Measurements from ENCODE around the gene RSPH10B2. TPM values are rescaled to one million over a fixed set of nuclear protein-coding genes. Genes with fewer than 3 reads are reported as not detected.
"Not testable (repeated sequence)": the region's sequence is repeated elsewhere in the genome, so short reads cannot be mapped to it uniquely, and the experiment has no call there.

Gene RSPH10B2
- total RNA-seq, 1 donor from 2014 or later, result 0.59 TPM

DNA sequence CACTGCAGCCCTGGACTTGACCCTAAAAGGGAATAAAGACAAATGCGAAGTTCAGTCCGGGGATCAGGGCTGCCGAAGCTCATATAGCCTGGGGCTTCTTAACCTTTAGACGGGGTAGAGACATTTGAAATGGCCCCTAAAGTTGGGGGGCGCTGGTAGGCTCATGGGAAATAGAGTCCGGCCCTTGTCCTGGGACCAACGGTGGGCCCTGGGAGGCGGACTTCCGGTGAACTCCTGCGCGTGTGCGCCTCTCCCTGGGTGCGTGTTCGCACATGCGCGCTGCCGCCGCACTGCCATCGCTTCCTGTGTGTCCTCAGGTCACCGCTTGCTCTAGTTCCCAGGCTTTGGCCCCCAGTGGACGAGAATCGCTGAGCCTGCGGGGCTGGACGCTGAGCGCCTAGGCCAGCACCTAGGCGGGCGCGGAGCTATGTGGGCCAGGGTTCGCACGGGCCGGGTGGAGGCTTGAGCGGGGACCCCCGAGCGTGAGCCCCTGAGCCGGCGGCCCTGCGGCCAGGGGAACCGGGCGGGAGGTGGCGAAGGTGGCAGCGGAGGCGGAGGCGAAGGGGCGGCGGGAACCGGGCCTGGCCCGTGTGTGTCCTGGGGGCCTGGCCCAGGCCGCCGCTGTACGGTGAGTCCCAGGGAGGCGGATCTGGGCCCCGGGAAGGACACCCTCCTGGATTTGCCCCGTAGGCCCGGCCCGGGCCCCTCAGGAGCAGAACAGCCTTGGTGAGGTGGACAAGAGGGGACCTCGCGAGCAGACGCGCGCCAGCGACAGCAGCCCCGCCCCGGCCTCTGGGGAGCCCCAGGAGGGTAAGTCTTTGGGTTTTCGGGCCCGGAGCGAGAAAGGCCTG lies 24.2 kb upstream of the RSPH10B2 start:
- H3K4me1 Mint-ChIP-seq (ENCODE audit: low read depth, unreplicated experiment), result peaks cover 12% of the 10 kb centered on the region
- no peaks in the 10 kb centered on the region for H3K27me3 Mint-ChIP-seq (ENCODE audit: low read depth, unreplicated experiment)
- peaks cover 29% of the 10 kb centered on the region for H3K79me2 ChIP-seq (ENCODE audit: insufficient read depth, low read length)
- peak overlapping the region; percentile 97 for H3K4me2 ChIP-seq (ENCODE audit: low read length)
- peaks cover 5% of the 10 kb centered on the region for H3K4me1 ChIP-seq (ENCODE audit: insufficient read depth, low read length)
- peaks cover 3% of the 10 kb centered on the region for H3K9me3 Mint-ChIP-seq (ENCODE audit: unreplicated experiment)
- peak overlapping the region; percentile 95 for H3K27ac Mint-ChIP-seq (ENCODE audit: unreplicated experiment)
- H2AFZ ChIP-seq (ENCODE audit: low read depth, low read length), result peak overlapping the region; percentile 90
- peaks cover 16% of the 10 kb centered on the region for H3K36me3 Mint-ChIP-seq (ENCODE audit: low read depth, unreplicated experiment)
- peak; percentile 84 for DNase-seq (ENCODE audit: low read depth)
- peaks cover 5% of the 10 kb centered on the region for H3K36me3 ChIP-seq (ENCODE audit: insufficient read depth, low read length)
- H3K4me3 Mint-ChIP-seq (ENCODE audit: unreplicated experiment), result peak overlapping the region; percentile 96
- H3K9ac ChIP-seq (ENCODE audit: low read length), result peak overlapping the region; percentile 93
- H3K27me3 ChIP-seq (ENCODE audit: insufficient read depth, low read length), result no peaks in the 10 kb centered on the region
- no peak for TF ChIP-seq EZH2 (IDR thresholded peaks at IDR 0.05; ENCODE audit: insufficient read depth, low read length)
- TF ChIP-seq, protein P1, sequence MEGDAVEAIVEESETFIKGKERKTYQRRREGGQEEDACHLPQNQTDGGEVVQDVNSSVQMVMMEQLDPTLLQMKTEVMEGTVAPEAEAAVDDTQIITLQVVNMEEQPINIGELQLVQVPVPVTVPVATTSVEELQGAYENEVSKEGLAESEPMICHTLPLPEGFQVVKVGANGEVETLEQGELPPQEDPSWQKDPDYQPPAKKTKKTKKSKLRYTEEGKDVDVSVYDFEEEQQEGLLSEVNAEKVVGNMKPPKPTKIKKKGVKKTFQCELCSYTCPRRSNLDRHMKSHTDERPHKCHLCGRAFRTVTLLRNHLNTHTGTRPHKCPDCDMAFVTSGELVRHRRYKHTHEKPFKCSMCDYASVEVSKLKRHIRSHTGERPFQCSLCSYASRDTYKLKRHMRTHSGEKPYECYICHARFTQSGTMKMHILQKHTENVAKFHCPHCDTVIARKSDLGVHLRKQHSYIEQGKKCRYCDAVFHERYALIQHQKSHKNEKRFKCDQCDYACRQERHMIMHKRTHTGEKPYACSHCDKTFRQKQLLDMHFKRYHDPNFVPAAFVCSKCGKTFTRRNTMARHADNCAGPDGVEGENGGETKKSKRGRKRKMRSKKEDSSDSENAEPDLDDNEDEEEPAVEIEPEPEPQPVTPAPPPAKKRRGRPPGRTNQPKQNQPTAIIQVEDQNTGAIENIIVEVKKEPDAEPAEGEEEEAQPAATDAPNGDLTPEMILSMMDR (IDR thresholded peaks at IDR 0.05; ENCODE audit: insufficient read depth, low read depth, low read length), result no peak
- peak overlapping the region; percentile 89 for H3K27ac ChIP-seq (ENCODE audit: low read depth, low read length)
- H4K20me1 ChIP-seq (ENCODE audit: insufficient read depth, low read length), result peaks cover 7% of the 10 kb centered on the region
- peak overlapping the region; percentile 76 for H3K4me3 ChIP-seq (ENCODE audit: insufficient read depth, low read depth, low read length)
- no peak for FAIRE-seq
- no peaks in the 10 kb centered on the region for H3K9me3 ChIP-seq (ENCODE audit: insufficient read depth, low read depth, low read length)

DNA sequence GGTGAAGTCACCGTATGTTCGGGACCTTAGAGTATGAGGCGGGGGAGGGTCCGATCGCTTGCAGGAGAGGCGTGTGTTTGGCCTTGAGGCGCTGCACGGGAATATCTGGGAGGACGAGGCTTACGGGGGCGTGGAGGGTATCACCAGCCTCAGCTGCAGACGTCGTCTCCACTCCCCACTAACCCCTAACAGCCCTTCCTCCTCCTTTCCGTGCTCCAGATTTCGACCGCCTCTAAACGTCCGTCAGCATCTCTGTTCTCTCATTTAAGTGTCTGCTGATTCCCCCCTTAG lies 23.6 kb upstream of the RSPH10B2 start:
- Histone ChIP-seq H3K27me3 (ENCODE audit: insufficient read depth, low read length) (no peaks in the 10 kb centered on the region), H4K20me1 (ENCODE audit: insufficient read depth, low read length) (peaks cover 7% of the 10 kb centered on the region), H3K36me3 (ENCODE audit: insufficient read depth, low read length) (peaks cover 5% of the 10 kb centered on the region), H3K4me1 (ENCODE audit: insufficient read depth, low read length) (peaks cover 5% of the 10 kb centered on the region), H3K9ac (ENCODE audit: low read length) (peak overlapping the region; percentile 93), H3K9me3 (ENCODE audit: insufficient read depth, low read depth, low read length) (no peaks in the 10 kb centered on the region), H2AFZ (ENCODE audit: low read depth, low read length) (peak overlapping the region; percentile 90), H3K27ac (ENCODE audit: low read depth, low read length) (peak overlapping the region; percentile 89), H3K79me2 (ENCODE audit: insufficient read depth, low read length) (peaks cover 29% of the 10 kb centered on the region), H3K4me3 (ENCODE audit: insufficient read depth, low read depth, low read length) (peak overlapping the region; percentile 76), H3K4me2 (ENCODE audit: low read length) (peak overlapping the region; percentile 97)
- DNase-seq (ENCODE audit: low read depth), result peak; percentile 29
- Mint-ChIP-seq H3K27me3 (ENCODE audit: low read depth, unreplicated experiment) (no peaks in the 10 kb centered on the region), H3K4me1 (ENCODE audit: low read depth, unreplicated experiment) (peaks cover 12% of the 10 kb centered on the region), H3K36me3 (ENCODE audit: low read depth, unreplicated experiment) (peaks cover 20% of the 10 kb centered on the region), H3K4me3 (ENCODE audit: unreplicated experiment) (peak overlapping the region; percentile 96), H3K27ac (ENCODE audit: unreplicated experiment) (peak overlapping the region; percentile 88), H3K9me3 (ENCODE audit: unreplicated experiment) (peaks cover 3% of the 10 kb centered on the region)
- TF ChIP-seq, protein P1 (IDR thresholded peaks at IDR 0.05; ENCODE audit: insufficient read depth, low read depth, low read length), result no peak
- no peak for TF ChIP-seq EZH2 (IDR thresholded peaks at IDR 0.05; ENCODE audit: insufficient read depth, low read length)
- FAIRE-seq, result no peak

DNA sequence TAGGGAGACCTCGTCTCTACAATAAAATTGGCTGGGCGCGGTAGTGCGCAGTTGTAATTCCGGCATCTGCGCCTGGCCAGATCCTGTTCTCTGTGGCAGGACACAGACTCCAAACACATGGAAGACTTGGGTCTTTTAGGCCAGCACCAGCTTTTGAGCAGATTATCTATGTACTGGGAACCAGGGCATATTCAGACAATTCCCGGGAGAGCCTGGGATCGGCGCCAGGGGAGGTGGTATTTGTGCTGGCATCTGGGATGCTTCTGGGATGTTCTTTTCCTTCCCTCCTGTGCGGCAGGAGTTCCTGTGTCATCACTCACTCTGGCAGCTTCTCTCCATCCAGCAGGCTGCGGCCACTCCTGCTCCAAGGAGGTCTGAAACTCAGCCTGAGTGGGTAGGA lies 15.5 kb upstream of the RSPH10B2 start:
- not testable (repeated sequence) for H3K27me3 Mint-ChIP-seq (ENCODE audit: low read depth, unreplicated experiment); H2AFZ ChIP-seq (ENCODE audit: low read depth, low read length); H3K9me3 Mint-ChIP-seq (ENCODE audit: unreplicated experiment); DNase-seq (ENCODE audit: low read depth); H3K9me3 ChIP-seq (ENCODE audit: insufficient read depth, low read depth, low read length); H3K4me1 ChIP-seq (ENCODE audit: insufficient read depth, low read length); H3K36me3 ChIP-seq (ENCODE audit: insufficient read depth, low read length); FAIRE-seq; H3K79me2 ChIP-seq (ENCODE audit: insufficient read depth, low read length); H3K4me2 ChIP-seq (ENCODE audit: low read length); H3K4me1 Mint-ChIP-seq (ENCODE audit: low read depth, unreplicated experiment); H3K27me3 ChIP-seq (ENCODE audit: insufficient read depth, low read length); H3K4me3 Mint-ChIP-seq (ENCODE audit: unreplicated experiment); H3K27ac Mint-ChIP-seq (ENCODE audit: unreplicated experiment); H3K9ac ChIP-seq (ENCODE audit: low read length); H3K4me3 ChIP-seq (ENCODE audit: insufficient read depth, low read depth, low read length); H4K20me1 ChIP-seq (ENCODE audit: insufficient read depth, low read length); H3K27ac ChIP-seq (ENCODE audit: low read depth, low read length)
- H3K36me3 Mint-ChIP-seq (ENCODE audit: low read depth, unreplicated experiment), result peaks cover 30% of the 10 kb centered on the region

DNA sequence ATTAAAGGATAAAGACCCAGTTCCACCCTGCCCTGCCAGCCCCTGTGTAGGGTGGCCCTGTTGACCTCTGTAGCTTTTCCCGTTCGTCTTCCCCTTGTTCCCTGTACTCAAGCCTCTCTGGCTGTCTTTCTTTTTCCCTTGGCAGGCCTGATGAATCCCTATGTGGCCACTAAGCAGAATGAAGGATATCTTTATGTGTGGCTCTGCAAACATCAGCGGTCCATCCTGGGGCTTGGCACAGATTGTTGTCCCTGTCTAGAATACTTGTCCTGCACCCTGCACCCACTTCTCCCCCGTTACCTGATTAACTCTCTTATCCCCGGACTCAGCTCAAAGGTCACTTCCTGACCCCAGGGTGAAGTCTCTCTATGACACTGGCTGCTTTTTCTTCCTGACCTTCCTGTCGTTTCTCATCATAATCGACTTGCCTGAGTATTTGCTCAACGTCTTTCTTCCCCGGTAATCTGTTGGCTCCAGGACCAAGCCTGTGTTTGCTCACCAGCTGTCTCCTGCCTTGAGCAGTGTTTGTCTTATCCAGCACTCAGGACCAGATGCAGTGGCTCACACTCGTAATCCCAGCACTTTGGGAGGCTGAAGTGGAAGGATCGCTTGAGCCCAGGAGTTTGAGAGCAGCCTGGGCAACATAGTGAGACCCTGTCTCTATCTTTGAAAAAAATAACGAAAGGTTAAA lies 9.3 kb upstream of the RSPH10B2 start:
- not testable (repeated sequence) for H3K36me3 ChIP-seq (ENCODE audit: insufficient read depth, low read length); FAIRE-seq; H3K4me3 Mint-ChIP-seq (ENCODE audit: unreplicated experiment)

More for the DNA sequence above, 9.3 kb upstream of the RSPH10B2 start:
- not testable (repeated sequence) for H3K4me1 Mint-ChIP-seq (ENCODE audit: low read depth, unreplicated experiment); H3K27ac ChIP-seq (ENCODE audit: low read depth, low read length); H3K27ac Mint-ChIP-seq (ENCODE audit: unreplicated experiment); H3K4me2 ChIP-seq (ENCODE audit: low read length); H2AFZ ChIP-seq (ENCODE audit: low read depth, low read length); H3K9ac ChIP-seq (ENCODE audit: low read length); H3K9me3 ChIP-seq (ENCODE audit: insufficient read depth, low read depth, low read length); H3K27me3 Mint-ChIP-seq (ENCODE audit: low read depth, unreplicated experiment); H4K20me1 ChIP-seq (ENCODE audit: insufficient read depth, low read length); DNase-seq (ENCODE audit: low read depth); H3K9me3 Mint-ChIP-seq (ENCODE audit: unreplicated experiment); H3K36me3 Mint-ChIP-seq (ENCODE audit: low read depth, unreplicated experiment); H3K4me1 ChIP-seq (ENCODE audit: insufficient read depth, low read length); H3K79me2 ChIP-seq (ENCODE audit: insufficient read depth, low read length); H3K4me3 ChIP-seq (ENCODE audit: insufficient read depth, low read depth, low read length); H3K27me3 ChIP-seq (ENCODE audit: insufficient read depth, low read length)

All from astrocyte (in vitro differentiated cells and primary cell).